GM12872 (cell line): Measurements from ENCODE around the gene RSAD1.

Experiments used
- CTCF ChIP-seq: IDR thresholded peaks from 3 replicates; pipeline ENCODE4 v1.5.1; 2011; ENCODE audit warnings: low read depth, mild to moderate bottlenecking, low read length, moderate library complexity; ENCODE audit not compliant: insufficient read depth

The RSAD1 gene

GRCh38 chr17:50529849-50530248 is 51.2 kb downstream of the RSAD1 start:
- no peak for TF ChIP-seq CTCF

GRCh38 chr17:50531428-50532025 is 52.9 kb downstream of the RSAD1 start:
- no peak for TF ChIP-seq CTCF

- no peak for TF ChIP-seq CTCF
Measured at GRCh38 chr17:50532452-50533024, 53.9 kb downstream of the RSAD1 start, which contains the start of gene EPN3. EPN3 (plus strand) TSS chr17:50532735; CDS start chr17:50536557, 3,822 bp downstream.

GRCh38 chr17:50533185-50533584 is 54.5 kb downstream of the RSAD1 start:
- TF ChIP-seq CTCF, result no peak

- TF ChIP-seq CTCF, result no peak
Measured at GRCh38 chr17:50533720-50534148, 55.1 kb downstream of the RSAD1 start.

- peak; percentile 48; the same call in 2 of the 3 replicates for TF ChIP-seq CTCF
Measured at GRCh38 chr17:50534222-50534978, 55.7 kb downstream of the RSAD1 start.

GRCh38 chr17:50534979-50535326 is 56.3 kb downstream of the RSAD1 start:
- no peak for TF ChIP-seq CTCF
